Measurements from ENCODE around the gene TBC1D14. TPM values are rescaled to one million over a fixed set of nuclear protein-coding genes. Genes with fewer than 3 reads are reported as not detected.
A peak's percentile ranks its signal among the peaks of the same experiment; 100 is the strongest.

The TBC1D14 gene
- total and polyA plus RNA-seq, 2 of the 8 experiments (the other 6 are each of a cell fraction or from before 2014, with no cell fraction given): 45.6 to 48.2 TPM

DNA sequence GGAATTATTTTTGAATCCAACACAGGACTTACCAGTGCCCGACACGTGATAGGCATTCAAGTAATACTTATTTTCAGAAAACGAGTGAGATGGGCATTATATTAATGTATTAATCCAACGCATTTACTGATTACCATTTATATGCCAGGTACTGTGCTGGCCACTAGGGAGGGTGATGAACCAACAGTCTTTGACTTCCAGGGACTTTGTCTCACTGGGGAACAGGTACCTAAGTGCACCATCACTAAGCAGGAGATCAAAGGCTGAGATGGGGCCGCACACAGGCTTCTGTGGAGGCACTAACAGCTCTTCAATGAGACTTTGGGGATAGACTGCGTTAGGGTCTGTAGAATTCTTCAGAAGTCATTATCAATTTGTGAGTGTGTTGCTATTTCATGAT lies 127.8 kb downstream of the TBC1D14 start:
- FAIRE-seq: no peak
- Histone ChIP-seq H4K8ac (ENCODE audit: extremely low read depth, insufficient read depth, low read length) (no peak overlapping the region), H4K5ac (ENCODE audit: insufficient read length, low read depth, low read length) (no peak overlapping the region), H2BK5ac (ENCODE audit: low read depth, low read length) (no peak overlapping the region), H3K36me3 (ENCODE audit: control insufficient read depth in 2 of 4, insufficient read depth in 4 of 4, low read length in 3 of 4) (peaks cover 0 to 2% (median under 1%) of the 10 kb centered on the region in 4 experiments; a peak in 2 of 8 replicates), H3K4ac (replicated peaks; ENCODE audit: insufficient read length, low read depth, low read length) (no peak overlapping the region), H3K23ac (ENCODE audit: insufficient read length) (no peak overlapping the region), H3K79me2 (ENCODE audit: control insufficient read depth in 1 of 2, insufficient read depth in 2 of 2, low read length in 2 of 2) (no peaks in the 10 kb centered on the region), H3K4me1 (replicated peaks in 1 of 4; ENCODE audit: control insufficient read depth in 3 of 4, insufficient read depth in 4 of 4, low read length in 3 of 4) (peaks cover 0 to 7% (median 5%) of the 10 kb centered on the region in 4 experiments; a peak in 5 of 7 replicates), H4K20me1 (replicated peaks in 1 of 2; ENCODE audit: control insufficient read depth in 1 of 2, insufficient read depth in 2 of 2, low read length in 2 of 2) (peaks cover 3 to 15% of the 10 kb centered on the region in 2 experiments), H2AK5ac (ENCODE audit: low read depth, low read length) (no peak overlapping the region), H3K56ac (replicated peaks; ENCODE audit: insufficient read length, low read depth, low read length) (no peak overlapping the region), H4K91ac (replicated peaks; ENCODE audit: insufficient read length, low read length) (no peak overlapping the region), H3K9ac (replicated peaks in 1 of 4; ENCODE audit: extremely low read depth in 1 of 4, low read depth in 3 of 4, low read length in 3 of 4) (no peak overlapping the region), H3K14ac (ENCODE audit: insufficient read length) (no peak overlapping the region), H2BK20ac (ENCODE audit: low read length) (no peak overlapping the region), H3K4me2 (ENCODE audit: insufficient read depth in 1 of 2, low read depth in 2 of 2, low read length in 2 of 2) (no peak overlapping the region), H3K79me1 (ENCODE audit: low read depth, low read length) (no peaks in the 10 kb centered on the region), H2BK15ac (ENCODE audit: low read length) (no peak overlapping the region), H2BK12ac (ENCODE audit: low read depth, low read length) (no peak overlapping the region), H3K4me3 (ENCODE audit: extremely low read depth in 1 of 4, insufficient read depth in 2 of 4, low read depth in 3 of 4, low read length in 4 of 4) (no peak overlapping the region), H2BK120ac (replicated peaks; ENCODE audit: low read depth, low read length) (no peak overlapping the region), H3K23me2 (ENCODE audit: low read depth, low read length) (peaks cover 5% of the 10 kb centered on the region; the same call in 1 of the 2 replicates), H3K27ac (ENCODE audit: low read depth, low read length) (no peak overlapping the region), H3K18ac (ENCODE audit: extremely low read depth, low read length) (no peak overlapping the region), H3K27me3 (replicated peaks in 1 of 4; ENCODE audit: control insufficient read depth in 3 of 4, extremely low read depth in 1 of 4, insufficient read depth in 3 of 4, low read length in 3 of 4) (peaks cover 11 to 19% (median 16%) of the 10 kb centered on the region in 4 experiments), H3K9me3 (ENCODE audit: insufficient read depth in 2 of 2, low read depth in 1 of 2, low read length in 1 of 2) (no peaks in the 10 kb centered on the region), H2AFZ (ENCODE audit: low read length) (no peak overlapping the region)
- no peak for DNase-seq (ENCODE audit: low read depth in 1 of 2, low spot score in 2 of 2)
- TF ChIP-seq, protein P1, sequence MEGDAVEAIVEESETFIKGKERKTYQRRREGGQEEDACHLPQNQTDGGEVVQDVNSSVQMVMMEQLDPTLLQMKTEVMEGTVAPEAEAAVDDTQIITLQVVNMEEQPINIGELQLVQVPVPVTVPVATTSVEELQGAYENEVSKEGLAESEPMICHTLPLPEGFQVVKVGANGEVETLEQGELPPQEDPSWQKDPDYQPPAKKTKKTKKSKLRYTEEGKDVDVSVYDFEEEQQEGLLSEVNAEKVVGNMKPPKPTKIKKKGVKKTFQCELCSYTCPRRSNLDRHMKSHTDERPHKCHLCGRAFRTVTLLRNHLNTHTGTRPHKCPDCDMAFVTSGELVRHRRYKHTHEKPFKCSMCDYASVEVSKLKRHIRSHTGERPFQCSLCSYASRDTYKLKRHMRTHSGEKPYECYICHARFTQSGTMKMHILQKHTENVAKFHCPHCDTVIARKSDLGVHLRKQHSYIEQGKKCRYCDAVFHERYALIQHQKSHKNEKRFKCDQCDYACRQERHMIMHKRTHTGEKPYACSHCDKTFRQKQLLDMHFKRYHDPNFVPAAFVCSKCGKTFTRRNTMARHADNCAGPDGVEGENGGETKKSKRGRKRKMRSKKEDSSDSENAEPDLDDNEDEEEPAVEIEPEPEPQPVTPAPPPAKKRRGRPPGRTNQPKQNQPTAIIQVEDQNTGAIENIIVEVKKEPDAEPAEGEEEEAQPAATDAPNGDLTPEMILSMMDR (IDR thresholded peaks at IDR 0.05; ENCODE audit: control extremely low read depth in 1 of 3, insufficient read depth in 1 of 3, low read depth in 1 of 3, low read length in 3 of 3): peak in 2 of 3 experiments; percentile 15 to 33; a peak in 2 of 4 replicates
- TF ChIP-seq RAD21 (IDR thresholded peaks at IDR 0.05 in 1 of 2, conservative IDR thresholded peaks at IDR 0.05 in 1 of 2; ENCODE audit: low read depth in 2 of 2, low read length in 2 of 2): peak; percentile 24 to 40; a peak in 3 of 4 replicates
- no peak for TF ChIP-seq MAFK (IDR thresholded peaks at IDR 0.05; ENCODE audit: low read depth, low read length)
- ChIA-PET CTCF (ENCODE audit: partially characterized antibody) (interaction anchor here (0.6 to 1.2 kb wide), 4 partner anchors 9 to 1004 kb away, joined by 3 to 5 read pairs (median 3); no protein-coding TSS in a partner anchor), POLR2A (ENCODE audit: partially characterized antibody) (interaction anchor here (1.1 kb wide), 1 partner anchor 9 kb away, joined by 4 read pairs; no protein-coding TSS in a partner anchor)
- 70% methylated on average over 6 of the region's 6 CpGs; no CpG with 5 or more reads in 1 of the 2 experiments for WGBS, 2 experiments (ENCODE audit: extremely low coverage in 1 of 2, insufficient coverage in 1 of 2, insufficient read length in 1 of 2, insufficient replicate concordance in 2 of 2, low coverage in 1 of 2, low lambda C conversion rate in 2 of 2, missing lambda C conversion rate in 1 of 2)
